Prostate gland (tissue), 2 donors: ENCODE data around the gene MRPL45.

ENCODE experiments used
- CTCF ChIP-seq, 4 experiments: fragments of 200-600 bp in 2 of 4; fragments of 450-650 bp in 2 of 4; sonication (generic) in 2 of 4; IDR thresholded peaks; 1 replicate in 3 of 4; 2 replicates in 1 of 4; pipeline ENCODE4 v1.5.1; 2016 to 2019; ENCODE audit warnings: antibody characterized with exemption in 4 of 4, mild to moderate bottlenecking in 2 of 4, moderate library complexity in 2 of 4
- POLR2A ChIP-seq: fragments of 450-650 bp; IDR thresholded peaks from one replicate; pipeline ENCODE4 v1.6.1; 2016; ENCODE audit warnings: antibody characterized with exemption, mild to moderate bottlenecking
- POLR2AphosphoS5 ChIP-seq: sonication (generic); formaldehyde crosslinking; IDR thresholded peaks from one replicate; pipeline ENCODE4 v1.6.1; 2017; ENCODE audit warnings: antibody characterized with exemption

DNA sequence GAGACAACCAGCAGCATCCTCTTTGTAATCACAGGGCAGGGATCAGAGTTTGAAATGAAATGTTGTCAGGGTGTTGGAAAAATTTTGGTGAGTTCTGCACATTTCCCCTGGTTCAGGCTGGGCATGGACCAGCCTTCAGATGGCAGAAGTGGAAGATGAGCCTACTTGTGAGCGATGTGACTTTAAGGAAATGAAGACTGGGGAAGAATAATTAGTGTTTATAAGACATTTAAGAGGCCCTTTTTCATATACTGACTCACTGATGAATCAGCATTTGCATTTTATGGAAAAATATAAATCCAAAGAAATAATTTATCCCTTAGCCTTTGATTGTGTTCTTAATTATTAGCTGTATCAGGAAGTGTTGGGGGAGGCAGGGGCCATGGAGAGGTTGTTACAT, 25.9 kb downstream of the MRPL45 start:
- TF ChIP-seq POLR2A (no peak), POLR2AphosphoS5 (no peak), CTCF (IDR thresholded peaks at IDR 0.05) (no peak)
